ENCODE results near the gene ZNF311.
"Not testable (repeated sequence)": the region's sequence is repeated elsewhere in the genome, so short reads cannot be mapped to it uniquely, and the experiment has no call there.

ZNF311 gene

GRCh38 chr6:28979679-28980078 is 25.4 kb downstream of the ZNF311 start:
- no peak for TF ChIP-seq CTCF (IDR thresholded peaks at IDR 0.05; ENCODE audit: control extremely low read depth, extremely low read depth, low read depth, missing control alignments)
- DNase-seq (ENCODE audit: extremely low spot score): no peak

GRCh38 chr6:28978959-28979561 is 26.1 kb downstream of the ZNF311 start:
- no peak for TF ChIP-seq CTCF (IDR thresholded peaks at IDR 0.05; ENCODE audit: control extremely low read depth, extremely low read depth, low read depth, missing control alignments)
- no peak for DNase-seq (ENCODE audit: extremely low spot score)
- ChIA-PET POLR2A (no interaction called here), CTCF (interaction anchor here (1.1 kb wide), 1 partner anchor 142 kb away, joined by 3 read pairs; no protein-coding TSS in a partner anchor)

More at GRCh38 chr6:28979679-28980078, 25.4 kb downstream of the ZNF311 start:
- ChIA-PET POLR2A (no interaction called here), CTCF (interaction anchor here (1.1 kb wide), 1 partner anchor 143 kb away, joined by 3 read pairs; no protein-coding TSS in a partner anchor)

GRCh38 chr6:28978133-28978491 is 27.0 kb downstream of the ZNF311 start:
- no peak for DNase-seq (ENCODE audit: extremely low spot score)
- no peak for TF ChIP-seq CTCF (IDR thresholded peaks at IDR 0.05; ENCODE audit: control extremely low read depth, extremely low read depth, low read depth, missing control alignments)
- POLR2A ChIA-PET: no interaction called here
- CTCF ChIA-PET: no interaction called here

GRCh38 chr6:28977341-28978132 is 27.6 kb downstream of the ZNF311 start:
- POLR2A ChIA-PET: no interaction called here
- DNase-seq (ENCODE audit: extremely low spot score): peak; percentile 32
- no peak for TF ChIP-seq CTCF (IDR thresholded peaks at IDR 0.05; ENCODE audit: control extremely low read depth, extremely low read depth, low read depth, missing control alignments)
- CTCF ChIA-PET: interaction anchor here (0.8 to 2.2 kb wide), 5 partner anchors 11 to 612 kb away, joined by 3 to 8 read pairs (median 3); no protein-coding TSS in a partner anchor

GRCh38 chr6:28976677-28977076 is 28.4 kb downstream of the ZNF311 start:
- ChIA-PET CTCF (interaction anchor here (0.8 to 2.2 kb wide), 6 partner anchors 12 to 613 kb away, joined by 3 to 8 read pairs (median 4); no protein-coding TSS in a partner anchor), POLR2A (no interaction called here)
- DNase-seq (ENCODE audit: extremely low spot score): no peak
- no peak for TF ChIP-seq CTCF (IDR thresholded peaks at IDR 0.05; ENCODE audit: control extremely low read depth, extremely low read depth, low read depth, missing control alignments)

GRCh38 chr6:28974505-28974904 is 30.6 kb downstream of the ZNF311 start:
- no peak for TF ChIP-seq CTCF (IDR thresholded peaks at IDR 0.05; ENCODE audit: control extremely low read depth, extremely low read depth, low read depth, missing control alignments)
- ChIA-PET CTCF (interaction anchor here (0.8 kb wide), 1 partner anchor 42 kb away, joined by 3 read pairs; no protein-coding TSS in a partner anchor), POLR2A (no interaction called here)
- DNase-seq (ENCODE audit: extremely low spot score): no peak

GRCh38 chr6:28970056-28970455 is 35.1 kb downstream of the ZNF311 start:
- DNase-seq (ENCODE audit: extremely low spot score); POLR2A ChIA-PET: not testable (repeated sequence)
- CTCF ChIA-PET: interaction anchor here (1.2 kb wide), 1 partner anchor 11 kb away, joined by 5 read pairs; no protein-coding TSS in a partner anchor

Measured in GM10248 (cell line).